Nephron progenitor cell (in vitro differentiated cells): ENCODE results near the gene THSD4.

ENCODE experiments used
- DNase-seq: peaks from one replicate; pipeline ENCODE4 v3.0.0; 2021
- H3K27ac Mint-ChIP-seq: 2 replicates; pipeline ENCODE4 v1.8.0; 2021; ENCODE audit warnings: mild to moderate bottlenecking, moderate library complexity, mixed read lengths
- H3K27me3 Mint-ChIP-seq: 2 replicates; pipeline ENCODE4 v1.8.0; 2021; ENCODE audit warnings: mild to moderate bottlenecking, low read depth, mixed read lengths; ENCODE audit not compliant: poor library complexity
- H3K36me3 Mint-ChIP-seq: 2 replicates; pipeline ENCODE4 v1.8.0; 2021; ENCODE audit warnings: low read depth, mixed read lengths
- H3K4me1 Mint-ChIP-seq: 2 replicates; pipeline ENCODE4 v1.8.0; 2021; ENCODE audit warnings: mixed read lengths
- H3K4me3 Mint-ChIP-seq: 2 replicates; pipeline ENCODE4 v1.8.0; 2021; ENCODE audit warnings: mild to moderate bottlenecking, moderate library complexity, mixed read lengths
- H3K9me3 Mint-ChIP-seq: 2 replicates; pipeline ENCODE4 v1.8.0; 2021; ENCODE audit warnings: mild to moderate bottlenecking, moderate library complexity, mixed read lengths
- TF ChIP-seq, protein P1 (sequence below): fragments of 200-600 bp; sonication (generic); IDR thresholded peaks from 2 replicates; pipeline ENCODE4 v1.5.0; 2021; ENCODE audit warnings: antibody characterized with exemption

THSD4 gene

DNA sequence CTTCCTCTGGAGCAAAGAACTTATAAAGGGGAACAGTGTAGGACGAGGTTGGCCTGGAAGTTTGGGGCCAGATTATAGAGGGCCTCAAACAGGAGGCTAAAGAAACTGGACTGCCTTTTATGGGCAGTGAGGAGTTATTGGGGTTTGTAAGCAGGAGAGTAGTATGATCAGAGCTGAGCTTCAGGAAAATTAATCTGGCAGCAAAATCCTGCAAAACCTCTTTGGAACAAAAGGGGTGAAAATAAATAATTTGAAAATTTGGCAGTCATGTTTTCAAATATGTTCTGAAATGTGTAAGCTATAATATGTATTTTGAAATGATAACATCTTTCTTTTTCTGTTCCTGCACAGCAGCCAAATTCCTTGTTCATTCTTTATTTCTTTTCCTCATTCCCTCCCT, 164.9 kb downstream of the THSD4 start:
- Mint-ChIP-seq H3K27me3 (peaks cover 4% of the 10 kb centered on the region), H3K27ac (no peak overlapping the region), H3K4me3 (no peak overlapping the region), H3K36me3 (no peaks in the 10 kb centered on the region), H3K9me3 (no peaks in the 10 kb centered on the region), H3K4me1 (peaks cover 44% of the 10 kb centered on the region)
- TF ChIP-seq, protein P1, sequence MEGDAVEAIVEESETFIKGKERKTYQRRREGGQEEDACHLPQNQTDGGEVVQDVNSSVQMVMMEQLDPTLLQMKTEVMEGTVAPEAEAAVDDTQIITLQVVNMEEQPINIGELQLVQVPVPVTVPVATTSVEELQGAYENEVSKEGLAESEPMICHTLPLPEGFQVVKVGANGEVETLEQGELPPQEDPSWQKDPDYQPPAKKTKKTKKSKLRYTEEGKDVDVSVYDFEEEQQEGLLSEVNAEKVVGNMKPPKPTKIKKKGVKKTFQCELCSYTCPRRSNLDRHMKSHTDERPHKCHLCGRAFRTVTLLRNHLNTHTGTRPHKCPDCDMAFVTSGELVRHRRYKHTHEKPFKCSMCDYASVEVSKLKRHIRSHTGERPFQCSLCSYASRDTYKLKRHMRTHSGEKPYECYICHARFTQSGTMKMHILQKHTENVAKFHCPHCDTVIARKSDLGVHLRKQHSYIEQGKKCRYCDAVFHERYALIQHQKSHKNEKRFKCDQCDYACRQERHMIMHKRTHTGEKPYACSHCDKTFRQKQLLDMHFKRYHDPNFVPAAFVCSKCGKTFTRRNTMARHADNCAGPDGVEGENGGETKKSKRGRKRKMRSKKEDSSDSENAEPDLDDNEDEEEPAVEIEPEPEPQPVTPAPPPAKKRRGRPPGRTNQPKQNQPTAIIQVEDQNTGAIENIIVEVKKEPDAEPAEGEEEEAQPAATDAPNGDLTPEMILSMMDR: no peak
- no peak for DNase-seq

DNA sequence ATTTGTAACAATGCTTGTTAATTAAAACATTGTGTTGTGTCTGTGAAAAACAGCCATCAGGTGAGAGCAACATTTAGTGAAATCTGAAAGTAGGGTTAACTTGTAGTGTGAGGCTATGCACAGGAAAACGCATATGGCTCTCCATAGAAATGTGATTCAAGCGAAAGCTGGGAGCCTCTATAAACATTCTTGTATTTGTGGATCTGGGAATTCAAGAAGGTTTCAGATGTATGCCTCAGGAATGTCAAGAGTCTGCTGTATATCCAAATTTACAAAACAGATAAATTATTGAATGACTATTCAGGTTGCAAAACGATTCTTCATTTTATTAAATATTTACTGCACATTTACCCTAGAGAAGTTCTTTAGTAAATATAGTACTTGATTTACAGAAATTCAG, 166.0 kb downstream of the THSD4 start:
- no peak for DNase-seq
- TF ChIP-seq, protein P1: no peak
- no peaks in the 10 kb centered on the region for H3K36me3 Mint-ChIP-seq
- H3K9me3 Mint-ChIP-seq: no peaks in the 10 kb centered on the region
- H3K4me1 Mint-ChIP-seq: peaks cover 33% of the 10 kb centered on the region
- peaks cover 4% of the 10 kb centered on the region for H3K27me3 Mint-ChIP-seq
- no peak overlapping the region for H3K4me3 Mint-ChIP-seq
- H3K27ac Mint-ChIP-seq: no peak overlapping the region

DNA sequence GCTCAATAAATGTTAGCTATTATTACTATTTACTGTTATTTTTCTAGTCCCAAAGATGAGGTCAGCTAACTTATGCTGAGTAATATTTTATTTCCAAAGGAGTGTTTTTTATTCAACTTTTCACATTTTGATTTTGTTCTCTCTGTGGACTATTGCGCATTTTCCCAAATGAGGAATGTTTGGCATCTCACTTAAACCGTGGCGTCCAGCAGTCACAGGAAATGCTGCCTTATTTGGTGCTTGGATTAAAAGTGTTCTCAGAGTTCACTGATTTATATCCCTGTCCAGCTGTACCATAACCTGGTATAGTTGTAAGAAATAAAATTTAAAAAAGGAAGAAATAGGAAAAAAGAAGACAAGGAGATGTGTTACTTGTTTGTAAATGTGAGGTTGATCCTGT, 166.8 kb downstream of the THSD4 start:
- Mint-ChIP-seq H3K4me1 (peaks cover 30% of the 10 kb centered on the region), H3K36me3 (no peaks in the 10 kb centered on the region)

DNA sequence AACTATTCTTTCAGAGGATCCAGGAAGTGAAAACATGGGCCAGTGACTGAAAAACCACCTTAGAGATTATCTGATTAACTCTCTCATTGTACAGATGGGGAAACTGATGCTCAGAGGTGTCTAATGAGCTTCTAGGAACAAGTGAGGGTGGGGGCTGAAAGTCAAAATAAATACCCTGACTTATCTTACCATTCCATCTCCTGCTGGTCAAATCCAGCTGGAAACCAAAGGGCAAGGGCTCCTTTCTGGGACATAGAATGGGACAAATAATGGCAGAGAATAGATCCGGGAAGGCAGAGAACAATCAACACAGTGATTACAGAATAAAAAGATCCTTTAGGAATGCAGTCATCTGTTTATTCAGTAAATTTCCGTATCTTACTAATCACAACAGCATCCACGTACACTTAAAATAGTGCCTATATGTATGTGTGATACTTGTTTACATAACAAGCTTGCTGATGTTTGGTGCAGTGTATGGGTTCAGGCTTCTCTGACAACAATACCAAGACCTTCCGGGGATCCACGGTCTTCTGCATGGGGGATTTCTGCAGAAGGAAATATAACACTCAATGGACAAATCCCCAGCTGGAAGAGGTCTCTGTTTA, 173.2 kb downstream of the THSD4 start:
- peaks cover 4% of the 10 kb centered on the region for H3K27me3 Mint-ChIP-seq
- peaks cover 16% of the 10 kb centered on the region for H3K36me3 Mint-ChIP-seq
- H3K4me1 Mint-ChIP-seq: peaks cover 6% of the 10 kb centered on the region
- H3K4me3 Mint-ChIP-seq: no peak overlapping the region
- DNase-seq: no peak
- TF ChIP-seq, protein P1: no peak
- H3K9me3 Mint-ChIP-seq: peaks cover 17% of the 10 kb centered on the region
- no peak overlapping the region for H3K27ac Mint-ChIP-seq

More for the DNA sequence above, 166.8 kb downstream of the THSD4 start:
- no peak for DNase-seq
- Mint-ChIP-seq H3K4me3 (no peak overlapping the region), H3K27me3 (peaks cover 4% of the 10 kb centered on the region), H3K27ac (no peak overlapping the region), H3K9me3 (no peaks in the 10 kb centered on the region)
- TF ChIP-seq, protein P1: no peak

DNA sequence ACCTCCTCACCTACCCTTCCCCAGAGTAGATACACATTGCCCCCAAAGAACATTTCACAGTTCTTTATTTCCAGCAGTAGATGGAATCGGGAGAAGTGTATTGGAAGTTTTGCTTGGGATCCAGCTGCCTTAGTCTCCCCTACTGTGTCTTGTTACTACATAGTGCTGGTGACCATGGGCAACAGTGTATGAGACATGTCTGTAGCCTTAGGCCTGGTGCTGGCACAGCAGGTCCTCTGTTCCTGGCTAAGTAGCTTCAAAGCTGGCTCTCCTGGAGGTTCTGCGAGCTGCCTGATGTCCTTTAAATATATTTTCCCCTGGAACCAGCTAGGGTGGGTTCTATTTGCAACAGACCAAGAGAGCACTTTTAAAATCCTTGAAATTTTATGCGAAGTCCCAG, 174.7 kb downstream of the THSD4 start:
- Mint-ChIP-seq H3K27me3 (no peaks in the 10 kb centered on the region), H3K27ac (no peak overlapping the region), H3K4me1 (peaks cover 14% of the 10 kb centered on the region), H3K9me3 (peaks cover 19% of the 10 kb centered on the region), H3K36me3 (peaks cover 19% of the 10 kb centered on the region), H3K4me3 (no peak overlapping the region)
- TF ChIP-seq, protein P1: no peak
- DNase-seq: no peak

DNA sequence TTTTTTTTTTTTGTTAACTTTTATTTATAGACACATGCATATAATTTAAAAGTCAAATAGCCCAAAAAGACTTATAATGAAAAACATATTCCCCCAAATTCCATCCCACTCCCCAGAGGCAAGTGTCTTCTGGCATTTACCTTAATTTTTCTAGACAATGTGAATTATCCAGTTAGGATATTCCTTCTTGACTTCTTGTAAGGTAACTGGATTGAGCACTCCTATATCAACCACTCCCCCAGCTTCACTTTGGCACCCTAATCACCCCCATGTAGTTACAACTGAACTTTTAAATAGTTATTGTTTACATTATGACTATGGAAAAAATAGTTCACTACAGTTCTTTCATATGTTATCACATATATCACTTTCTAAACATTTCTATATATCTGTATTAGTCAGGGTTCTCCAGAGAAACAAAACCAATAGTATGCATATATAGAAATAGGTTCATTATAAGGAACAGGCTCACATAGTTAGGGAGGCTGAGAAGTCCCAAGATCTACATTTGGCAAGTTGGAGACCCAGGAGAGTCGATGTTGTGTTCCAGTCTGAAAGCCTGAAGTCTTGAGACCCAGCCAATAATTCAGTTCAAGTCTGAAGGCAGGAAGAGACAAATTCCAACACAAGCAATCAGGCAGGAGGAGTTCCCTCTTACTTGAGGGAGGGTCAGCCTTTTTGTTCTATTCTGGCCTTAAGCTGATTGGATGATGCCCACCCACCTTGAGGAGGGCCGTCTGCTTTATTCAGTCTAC, 175.8 kb downstream of the THSD4 start:
- H3K27ac Mint-ChIP-seq: no peak overlapping the region
- TF ChIP-seq, protein P1: no peak
- H3K4me3 Mint-ChIP-seq: no peak overlapping the region
- peaks cover 19% of the 10 kb centered on the region for H3K36me3 Mint-ChIP-seq
- H3K27me3 Mint-ChIP-seq: no peaks in the 10 kb centered on the region
- peaks cover 14% of the 10 kb centered on the region for H3K4me1 Mint-ChIP-seq
- H3K9me3 Mint-ChIP-seq: peaks cover 19% of the 10 kb centered on the region
- no peak for DNase-seq
